CD4-positive, alpha-beta T cell (primary cell): ENCODE measurements around the gene PSME3IP1. TPM values are rescaled to one million over a fixed set of nuclear protein-coding genes. Genes with fewer than 3 reads are reported as not detected.

Source experiments
- ATAC-seq: fragments of 200-7000 bp; cut with Tn5 transposase; one replicate; pipeline ENCODE4 v1.10.0; 2022; ENCODE audit warnings: mild to moderate bottlenecking; ENCODE audit not compliant: poor library complexity
- CTCF ChIA-PET: fragments of 350-600 bp; sonication (Branson Sonifier 250); formaldehyde crosslinking; loops from one replicate; lab custom pipeline; 2021; ENCODE audit warnings: antibody characterized with exemption, inconsistent platforms; lab: Charles Lee
- POLR2A ChIA-PET: fragments of 350-600 bp; sonication (Branson Sonifier 250); formaldehyde crosslinking; loops from one replicate; lab custom pipeline; 2021; ENCODE audit warnings: antibody characterized with exemption, inconsistent platforms; lab: Charles Lee
- DNase-seq, 14 experiments: peaks; one replicate each; pipeline ENCODE4 v3.0.0-alpha.2; 2013 to 2020; ENCODE audit warnings: mixed read lengths in 2 of 14
- H3K27ac ChIP-seq, 2 donors: one replicate each; pipeline versions ENCODE4 v1.5.1 to v1.7.0; 2013; ENCODE audit warnings: low read length in 2 of 2, low read depth in 1 of 2, mild to moderate bottlenecking in 1 of 2
- H3K27me3 ChIP-seq, 2 experiments: 1 replicate in 1 of 2; 2 replicates in 1 of 2; pipeline versions ENCODE4 v1.6.1 to v1.7.0; 2013; ENCODE audit warnings: low read length in 2 of 2, control low read depth in 1 of 2, mild to moderate bottlenecking in 1 of 2, moderate library complexity in 1 of 2; ENCODE audit not compliant: insufficient read depth in 2 of 2, control insufficient read depth in 1 of 2
- H3K36me3 ChIP-seq: one replicate; pipeline ENCODE4 v1.6.1; 2013; ENCODE audit warnings: low read length, control low read depth; ENCODE audit not compliant: insufficient read depth
- H3K4me1 ChIP-seq: one replicate; pipeline ENCODE4 v1.6.1; 2013; ENCODE audit warnings: low read length, control low read depth; ENCODE audit not compliant: insufficient read depth
- H3K4me3 ChIP-seq: one replicate; pipeline ENCODE4 v1.5.1; 2013; ENCODE audit warnings: mild to moderate bottlenecking, low read length, moderate library complexity
- H3K9me3 ChIP-seq, 2 experiments: 1 replicate in 1 of 2; 2 replicates in 1 of 2; pipeline versions ENCODE4 v1.6.1 to v1.7.0; 2013; ENCODE audit warnings: low read length in 2 of 2, mild to moderate bottlenecking in 2 of 2, control low read depth in 1 of 2, moderate library complexity in 1 of 2; ENCODE audit not compliant: control insufficient read depth in 1 of 2, insufficient read depth in 1 of 2
- H3K27ac Mint-ChIP-seq: one replicate; pipeline ENCODE4 v1.8.0; 2020; ENCODE audit warnings: mixed read lengths
- H3K27me3 Mint-ChIP-seq: one replicate; pipeline ENCODE4 v1.8.0; 2021; ENCODE audit warnings: mixed read lengths
- H3K36me3 Mint-ChIP-seq: one replicate; pipeline ENCODE4 v1.8.0; 2021; ENCODE audit warnings: low read depth, mixed read lengths
- H3K4me1 Mint-ChIP-seq: one replicate; pipeline ENCODE4 v1.8.0; 2021; ENCODE audit warnings: low read depth, mixed read lengths
- H3K4me3 Mint-ChIP-seq: one replicate; pipeline ENCODE4 v1.8.0; 2020; ENCODE audit warnings: mild to moderate bottlenecking, mixed read lengths
- H3K9me3 Mint-ChIP-seq: one replicate; pipeline ENCODE4 v1.8.0; 2020; ENCODE audit warnings: mixed read lengths
- CTCF ChIP-seq: fragments of 200-600 bp; IDR thresholded peaks from one replicate; pipeline ENCODE4 v1.8.0; 2022; ENCODE audit warnings: antibody characterized with exemption, mild to moderate bottlenecking
- intact Hi-C, 2 experiments: fragments of 100-400 bp; cut with DNase I in 1 of 2; cut with micrococcal nuclease in 1 of 2; formaldehyde crosslinking; loops; one replicate each; pipeline versions ENCODE4 v1.15.1 to v1.9.0; 2023 to 2025; cut with DNase I, micrococcal nuclease
- total RNA-seq, 174 experiments: library from RNA in 2 of 174; stranded (reverse) in 2 of 174; gene quantifications; one replicate each; pipeline ENCODE4 v1.2.3 and lab custom pipeline; 2021 to 2026

PSME3IP1 gene
- total RNA-seq, 2 experiments from 2014 or later = 77.1 to 77.9 TPM

GRCh38 chr16:57105184-57105583 is 80.7 kb downstream of the PSME3IP1 start:
- H3K9me3 Mint-ChIP-seq = no peaks in the 10 kb centered on the region
- Histone ChIP-seq H3K4me3 (no peak overlapping the region), H3K27me3 (no peaks in the 10 kb centered on the region), H3K4me1 (peaks cover 25% of the 10 kb centered on the region), H3K27ac (no peak overlapping the region), H3K9me3 (no peaks in the 10 kb centered on the region), H3K36me3 (no peaks in the 10 kb centered on the region)
- H3K4me3 Mint-ChIP-seq = no peak overlapping the region
- H3K27ac Mint-ChIP-seq = no peak overlapping the region
- no peaks in the 10 kb centered on the region for H3K27me3 Mint-ChIP-seq
- CTCF ChIA-PET = no interaction called here
- POLR2A ChIA-PET = no interaction called here
- no peak for TF ChIP-seq CTCF
- H3K36me3 Mint-ChIP-seq = no peaks in the 10 kb centered on the region
- peaks cover 22% of the 10 kb centered on the region for H3K4me1 Mint-ChIP-seq
- no peak for DNase-seq
- intact Hi-C loops = no loop called here
- ATAC-seq = no peak

- POLR2A ChIA-PET = no interaction called here
- no peak overlapping the region for H3K27ac Mint-ChIP-seq
Measured at GRCh38 chr16:57104706-57105105, 81.1 kb downstream of the PSME3IP1 start.

DNA sequence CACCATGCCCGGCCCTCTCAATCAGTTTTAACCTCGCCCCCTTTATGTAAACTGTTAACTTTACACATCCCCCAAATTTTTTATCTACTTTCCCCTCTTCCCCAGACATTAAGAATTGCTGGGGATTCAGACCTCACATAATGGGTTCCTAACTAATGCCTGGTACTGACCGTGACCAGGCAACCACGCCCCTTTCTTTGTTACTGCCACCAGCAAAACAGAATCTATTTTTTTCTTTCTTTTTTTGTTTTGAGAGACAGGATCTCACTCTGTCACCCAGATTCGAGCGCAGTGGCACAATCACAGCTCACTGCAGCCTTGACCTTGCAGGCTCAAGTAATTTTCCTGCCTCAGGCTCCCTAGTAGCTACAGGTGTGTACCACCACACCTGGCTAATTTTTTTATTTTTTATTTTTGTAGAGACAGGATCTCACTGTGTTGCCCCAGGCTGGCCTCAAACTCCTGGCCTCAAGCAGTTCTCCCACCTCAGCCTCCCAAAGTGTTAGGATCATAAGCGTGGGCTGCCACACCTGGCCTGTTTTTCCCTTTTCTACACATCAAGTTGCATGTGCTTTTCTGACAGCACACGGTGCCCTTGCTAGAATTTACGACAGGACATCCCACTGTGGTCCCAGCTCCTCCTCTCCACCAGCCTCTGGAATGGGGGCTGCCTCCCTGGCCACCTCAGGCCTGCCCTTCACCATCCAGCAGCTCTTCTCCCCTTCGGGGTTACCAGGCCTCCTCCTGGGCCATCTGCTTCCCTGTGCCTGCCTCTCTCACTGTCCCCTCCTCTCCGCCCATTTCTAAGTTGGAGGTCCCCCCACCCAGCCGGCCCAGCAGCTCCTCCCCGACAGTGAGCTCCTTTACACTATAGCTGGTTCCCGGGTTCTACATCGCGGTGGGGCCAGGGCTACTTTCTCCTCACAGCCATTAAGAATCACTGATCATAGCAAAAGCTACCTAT is 82.7 kb downstream of the PSME3IP1 start:
- H3K4me1 Mint-ChIP-seq = peaks cover 22% of the 10 kb centered on the region
- no peak for TF ChIP-seq CTCF
- Histone ChIP-seq H3K9me3 (no peaks in the 10 kb centered on the region), H3K36me3 (no peaks in the 10 kb centered on the region), H3K4me3 (no peak overlapping the region), H3K27me3 (no peaks in the 10 kb centered on the region), H3K4me1 (peaks cover 25% of the 10 kb centered on the region), H3K27ac (no peak overlapping the region)
- H3K36me3 Mint-ChIP-seq = no peaks in the 10 kb centered on the region
- H3K27me3 Mint-ChIP-seq = no peaks in the 10 kb centered on the region
- ATAC-seq = no peak
- H3K27ac Mint-ChIP-seq = no peak overlapping the region
- no peak for DNase-seq
- H3K4me3 Mint-ChIP-seq = no peak overlapping the region
- CTCF ChIA-PET = no interaction called here
- POLR2A ChIA-PET = no interaction called here
- no peaks in the 10 kb centered on the region for H3K9me3 Mint-ChIP-seq
- intact Hi-C loops = no loop called here

More at GRCh38 chr16:57104706-57105105, 81.1 kb downstream of the PSME3IP1 start:
- Histone ChIP-seq H3K4me3 (no peak overlapping the region), H3K4me1 (peaks cover 25% of the 10 kb centered on the region), H3K9me3 (no peaks in the 10 kb centered on the region), H3K27me3 (no peaks in the 10 kb centered on the region), H3K36me3 (no peaks in the 10 kb centered on the region), H3K27ac (no peak overlapping the region)
- ATAC-seq (no peak), DNase-seq (no peak)
- Mint-ChIP-seq H3K36me3 (no peaks in the 10 kb centered on the region), H3K9me3 (no peaks in the 10 kb centered on the region), H3K4me1 (peaks cover 22% of the 10 kb centered on the region), H3K27me3 (no peaks in the 10 kb centered on the region), H3K4me3 (no peak overlapping the region)
- no peak for TF ChIP-seq CTCF
- CTCF ChIA-PET = no interaction called here
- intact Hi-C loops = no loop called here

Other genes with a start within 250 kb of the PSME3IP1 start
- gene CETP, start 224.1 kb downstream of the PSME3IP1 start, total RNA-seq = not detected
- gene NLRC5, start 196.5 kb downstream of the PSME3IP1 start, total RNA-seq = 100 to 1,000 TPM; 424 to 434 TPM
- gene CPNE2, start 93.5 kb downstream of the PSME3IP1 start, total RNA-seq = 1 to 10 TPM; 2.2 to 3.5 TPM
- gene RSPRY1, start 290 bp upstream of the PSME3IP1 start, total RNA-seq = 10 to 100 TPM; 19.9 to 21.3 TPM
- gene ARL2BP, start 59.2 kb upstream of the PSME3IP1 start, total RNA-seq = 10 to 100 TPM; 32.4 to 35.6 TPM
- gene PLLP, start 98.6 kb upstream of the PSME3IP1 start, total RNA-seq = 1 to 10 TPM; 1.8 to 2.5 TPM
- gene CCL22, start 172.7 kb upstream of the PSME3IP1 start, total RNA-seq = not detected
- not detected for gene CX3CL1, start 186.5 kb upstream of the PSME3IP1 start, total RNA-seq
- not detected for gene CCL17, start 218.7 kb upstream of the PSME3IP1 start, total RNA-seq